HL-60 (cell line): Measurements from ENCODE around the gene A2M.

Experiments
- POLR2AphosphoS5 ChIP-seq: IDR thresholded peaks from 2 replicates; pipeline ENCODE4 v1.6.1; 2012; ENCODE audit warnings: low read depth
- TF ChIP-seq, protein P1 (sequence below): IDR thresholded peaks from one replicate; pipeline ENCODE4 v1.5.1; 2011; ENCODE audit warnings: low read length, control low read depth, inconsistent platforms; ENCODE audit not compliant: insufficient read depth

DNA sequence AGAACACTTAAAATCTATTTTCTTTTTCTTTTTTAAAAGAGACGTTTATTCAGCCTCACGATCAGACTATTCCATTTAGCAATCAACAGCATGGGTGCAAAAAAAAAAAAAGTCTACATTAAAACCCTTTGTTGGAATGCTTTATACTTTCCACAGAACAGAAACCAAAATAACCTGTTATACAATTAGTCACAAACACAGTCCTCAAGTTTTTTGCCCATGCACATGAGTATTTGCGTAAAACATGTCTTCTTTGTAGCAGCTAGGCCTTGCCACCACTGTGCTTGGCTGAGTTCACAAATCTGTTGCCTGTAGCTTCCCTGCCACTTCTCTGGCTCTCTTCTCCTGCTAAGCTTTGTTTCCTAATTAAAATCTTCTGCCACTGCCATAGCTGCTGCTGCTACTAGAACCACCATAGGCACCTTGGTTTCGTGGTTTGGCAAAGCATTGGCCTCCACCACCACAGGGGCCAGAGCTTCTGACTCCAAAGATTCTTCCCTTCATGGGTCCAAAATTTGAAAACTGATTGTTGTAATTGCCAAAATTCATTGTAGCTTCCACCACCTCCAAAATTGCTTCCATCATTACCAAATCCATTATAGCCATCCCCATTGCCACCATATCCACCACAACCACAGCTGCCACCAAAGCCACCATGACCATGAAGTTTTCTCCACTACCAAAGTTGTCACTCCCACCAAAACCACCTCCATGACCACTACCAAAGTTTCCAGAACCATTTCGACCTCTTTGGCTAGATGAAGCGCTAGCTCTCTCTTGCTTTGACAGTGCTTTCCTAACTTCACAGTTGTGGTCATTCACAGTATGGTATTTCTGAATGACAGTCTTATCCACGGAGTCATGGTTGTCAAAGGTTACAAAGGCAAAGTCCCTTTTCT lies 88.3 kb downstream of the A2M start:
- no peak for TF ChIP-seq POLR2AphosphoS5
- TF ChIP-seq, protein P1, sequence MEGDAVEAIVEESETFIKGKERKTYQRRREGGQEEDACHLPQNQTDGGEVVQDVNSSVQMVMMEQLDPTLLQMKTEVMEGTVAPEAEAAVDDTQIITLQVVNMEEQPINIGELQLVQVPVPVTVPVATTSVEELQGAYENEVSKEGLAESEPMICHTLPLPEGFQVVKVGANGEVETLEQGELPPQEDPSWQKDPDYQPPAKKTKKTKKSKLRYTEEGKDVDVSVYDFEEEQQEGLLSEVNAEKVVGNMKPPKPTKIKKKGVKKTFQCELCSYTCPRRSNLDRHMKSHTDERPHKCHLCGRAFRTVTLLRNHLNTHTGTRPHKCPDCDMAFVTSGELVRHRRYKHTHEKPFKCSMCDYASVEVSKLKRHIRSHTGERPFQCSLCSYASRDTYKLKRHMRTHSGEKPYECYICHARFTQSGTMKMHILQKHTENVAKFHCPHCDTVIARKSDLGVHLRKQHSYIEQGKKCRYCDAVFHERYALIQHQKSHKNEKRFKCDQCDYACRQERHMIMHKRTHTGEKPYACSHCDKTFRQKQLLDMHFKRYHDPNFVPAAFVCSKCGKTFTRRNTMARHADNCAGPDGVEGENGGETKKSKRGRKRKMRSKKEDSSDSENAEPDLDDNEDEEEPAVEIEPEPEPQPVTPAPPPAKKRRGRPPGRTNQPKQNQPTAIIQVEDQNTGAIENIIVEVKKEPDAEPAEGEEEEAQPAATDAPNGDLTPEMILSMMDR, result no peak
